Tibial nerve (tissue), 4 donors: ENCODE measurements around the gene PERCC1.
"Not testable (repeated sequence)": the region's sequence is repeated elsewhere in the genome, so short reads cannot be mapped to it uniquely, and the experiment has no call there.

Source experiments
- CTCF ChIP-seq, 5 experiments: fragments of 200-600 bp in 3 of 5; fragments of 450-650 bp in 2 of 5; sonication (generic) in 3 of 5; IDR thresholded peaks; one replicate each; pipeline ENCODE4 v1.5.1; 2016 to 2019; ENCODE audit warnings: antibody characterized with exemption in 5 of 5, mild to moderate bottlenecking in 3 of 5, moderate library complexity in 2 of 5
- EP300 ChIP-seq, 2 donors: sonication (generic); formaldehyde crosslinking; IDR thresholded peaks; one replicate each; pipeline ENCODE4 v1.6.1; 2017; ENCODE audit warnings: antibody characterized with exemption in 2 of 2, mild to moderate bottlenecking in 1 of 2
- POLR2A ChIP-seq, 2 donors: fragments of 450-650 bp; IDR thresholded peaks; one replicate each; pipeline ENCODE4 v1.6.1; 2017; ENCODE audit warnings: antibody characterized with exemption in 2 of 2, mild to moderate bottlenecking in 2 of 2, moderate library complexity in 2 of 2

- not testable (repeated sequence) for TF ChIP-seq CTCF, POLR2A, EP300 (IDR thresholded peaks at IDR 0.05)
Measured at GRCh38 chr16:1439699-1440074, 8.8 kb downstream of the PERCC1 start.
